IMR-90 (cell line): ENCODE data around the gene CPOX. TPM values are rescaled to one million over a fixed set of nuclear protein-coding genes. Genes with fewer than 3 reads are reported as not detected.

Source experiments
- ATAC-seq: fragments of 200-7000 bp; cut with Tn5 transposase; 2 replicates; pipeline ENCODE4 v1.9.1; 2020; ENCODE audit warnings: low read depth, mild to moderate bottlenecking, moderate library complexity
- BruUV-seq: library from RNA; stranded (reverse); fragments of 400-500 nt; replicated peaks from 2 replicates; lab custom pipeline; 2021; lab: Mats Ljungman, UMichigan
- CTCF ChIA-PET: fragments of 300-600 bp; formaldehyde crosslinking; extraction: SDS; loops from one replicate; lab custom pipeline; 2021; ENCODE audit warnings: antibody characterized with exemption; lab: Yijun Ruan, JAX
- POLR2A ChIA-PET: fragments of 300-600 bp; sonication (Branson Sonifier 250); formaldehyde crosslinking; loops from one replicate; lab custom pipeline; 2022; ENCODE audit warnings: antibody characterized with exemption; ENCODE audit not compliant: unreplicated experiment; lab: Charles Lee
- DNase-seq: peaks from one replicate; pipeline ENCODE4 v3.0.0; 2013
- H2AFZ ChIP-seq: replicated peaks from 2 replicates; pipeline ENCODE3; 2013; ENCODE audit warnings: low read length, mild to moderate bottlenecking; ENCODE audit not compliant: poor library complexity
- H2AK5ac ChIP-seq: 2 replicates; pipeline ENCODE4 v1.6.1; 2013; ENCODE audit warnings: low read depth, low read length, inconsistent platforms
- H2AK9ac ChIP-seq: replicated peaks from 2 replicates; pipeline ENCODE3; 2013; ENCODE audit warnings: mild to moderate bottlenecking, low read depth, low read length, moderate library complexity; ENCODE audit not compliant: poor library complexity
- H2BK120ac ChIP-seq: 2 replicates; pipeline ENCODE4 v1.6.1; 2013; ENCODE audit warnings: low read depth, low read length, inconsistent platforms
- H2BK15ac ChIP-seq: 3 replicates; pipeline ENCODE4 v1.6.1; 2013; ENCODE audit warnings: low read depth, low read length, inconsistent platforms
- H2BK20ac ChIP-seq: 2 replicates; pipeline ENCODE4 v1.6.1; 2013; ENCODE audit warnings: low read depth, mild to moderate bottlenecking, inconsistent platforms, low read length, moderate library complexity
- H2BK5ac ChIP-seq: 2 replicates; pipeline ENCODE4 v1.6.1; 2013; ENCODE audit warnings: mild to moderate bottlenecking, low read depth, low read length, inconsistent platforms; ENCODE audit not compliant: poor library complexity, severe bottlenecking
- H3K14ac ChIP-seq: replicated peaks from 2 replicates; pipeline ENCODE4 v1.6.1; 2013; ENCODE audit warnings: low read depth, low read length, inconsistent platforms
- H3K18ac ChIP-seq: 2 replicates; pipeline ENCODE4 v1.6.1; 2013; ENCODE audit warnings: low read depth, low read length, control low read depth
- H3K23ac ChIP-seq: 2 replicates; pipeline ENCODE4 v1.6.1; 2013; ENCODE audit warnings: low read depth, low read length, inconsistent platforms
- H3K27ac ChIP-seq: 2 replicates; pipeline ENCODE4 v1.5.1; 2013; ENCODE audit warnings: mild to moderate bottlenecking, control low read depth, low read length; ENCODE audit not compliant: insufficient read depth
- H3K27me3 ChIP-seq: 2 replicates; pipeline ENCODE4 v1.6.1; 2013; ENCODE audit warnings: low read length; ENCODE audit not compliant: control insufficient read depth, insufficient read depth
- H3K36me3 ChIP-seq: 2 replicates; pipeline ENCODE4 v1.6.1; 2013; ENCODE audit warnings: low read length, mixed read lengths; ENCODE audit not compliant: control insufficient read depth, insufficient read depth
- H3K4ac ChIP-seq: 2 replicates; pipeline ENCODE4 v1.6.1; 2013; ENCODE audit warnings: low read depth, low read length, inconsistent platforms
- H3K4me1 ChIP-seq: 2 replicates; pipeline ENCODE4 v1.6.1; 2013; ENCODE audit warnings: low read length, mixed read lengths; ENCODE audit not compliant: control insufficient read depth, insufficient read depth
- H3K4me2 ChIP-seq: 2 replicates; pipeline ENCODE4 v1.6.1; 2013; ENCODE audit warnings: low read depth, mild to moderate bottlenecking, control low read depth, low read length, moderate library complexity
- H3K4me3 ChIP-seq: 2 replicates; pipeline ENCODE4 v1.5.1; 2013; ENCODE audit warnings: low read depth, mild to moderate bottlenecking, control low read depth, low read length, moderate library complexity; ENCODE audit not compliant: insufficient read depth
- H3K56ac ChIP-seq: 2 replicates; pipeline ENCODE4 v1.6.1; 2013; ENCODE audit warnings: low read length, inconsistent platforms; ENCODE audit not compliant: insufficient read depth; ENCODE audit errors: extremely low read depth
- H3K79me1 ChIP-seq, 2 experiments: 2 replicates each; pipeline ENCODE4 v1.6.1; 2013; ENCODE audit warnings: low read length in 2 of 2, inconsistent platforms in 1 of 2, low read depth in 1 of 2
- H3K9ac ChIP-seq: 2 replicates; pipeline ENCODE4 v1.6.1; 2013; ENCODE audit warnings: low read depth, low read length, control low read depth
- H3K9me1 ChIP-seq: 2 replicates; pipeline ENCODE4 v1.6.1; 2013; ENCODE audit warnings: low read length, inconsistent platforms; ENCODE audit not compliant: insufficient read depth
- H3K9me3 ChIP-seq: 2 replicates; pipeline ENCODE4 v1.6.1; 2013; ENCODE audit warnings: low read length; ENCODE audit not compliant: control insufficient read depth, insufficient read depth
- H4K20me1 ChIP-seq: 2 replicates; pipeline ENCODE4 v1.6.1; 2013; ENCODE audit warnings: low read length, inconsistent platforms; ENCODE audit not compliant: insufficient read depth
- H4K5ac ChIP-seq: 2 replicates; pipeline ENCODE4 v1.6.1; 2013; ENCODE audit warnings: mild to moderate bottlenecking, low read depth, low read length, control low read depth
- H4K8ac ChIP-seq, 2 experiments: 2 replicates each; pipeline ENCODE4 v1.6.1; 2013; ENCODE audit warnings: low read depth in 2 of 2, low read length in 2 of 2, control low read depth in 1 of 2, inconsistent platforms in 1 of 2
- H4K91ac ChIP-seq: 2 replicates; pipeline ENCODE4 v1.6.1; 2013; ENCODE audit warnings: low read depth, low read length, inconsistent platforms; ENCODE audit not compliant: insufficient read depth
- BHLHE40 ChIP-seq: fragments of 150-350 bp; IDR thresholded peaks from 2 replicates; pipeline ENCODE4 v1.6.1; 2016; ENCODE audit warnings: mild to moderate bottlenecking, low read depth, low read length
- CHD1 ChIP-seq: IDR thresholded peaks from 2 replicates; pipeline ENCODE4 v1.6.1; 2012; ENCODE audit warnings: low read depth, low read length, improper control_type of control experiment
- CTCF ChIP-seq: conservative IDR thresholded peaks from 2 replicates; pipeline ENCODE4 v1.5.1; 2012; ENCODE audit warnings: mild to moderate bottlenecking, low read depth, low read length, improper control_type of control experiment
- ELK1 ChIP-seq: fragments of 150-350 bp; IDR thresholded peaks from 2 replicates; pipeline ENCODE4 v1.6.1; 2016; ENCODE audit warnings: low read depth, mild to moderate bottlenecking, low read length, moderate library complexity, borderline replicate concordance
- MAZ ChIP-seq: IDR thresholded peaks from 2 replicates; pipeline ENCODE4 v1.6.1; 2012; ENCODE audit warnings: low read depth, mild to moderate bottlenecking, low read length, improper control_type of control experiment, moderate library complexity, borderline replicate concordance
- RAD21 ChIP-seq: IDR thresholded peaks from 2 replicates; pipeline ENCODE4 v1.6.1; 2012; ENCODE audit warnings: low read length, improper control_type of control experiment
- SMC3 ChIP-seq: fragments of 150-350 bp; IDR thresholded peaks from 2 replicates; pipeline ENCODE4 v1.6.1; 2016; ENCODE audit warnings: low read depth, mild to moderate bottlenecking, antibody characterized with exemption, low read length, moderate library complexity
- WGBS, 2 experiments: methylation state at CpG; one replicate each; pipeline versions ENCODE4 v1.1.5 to v1.1.7; 2013; ENCODE audit warnings: missing lambda C conversion rate in 2 of 2; ENCODE audit not compliant: insufficient read length in 1 of 2; ENCODE audit errors: extremely low coverage in 2 of 2; 5-methylcytosine and 5-hydroxymethylcytosine counted together
- dilution Hi-C: fragments of 300-500 bp; cut with HindIII; formaldehyde crosslinking; loops from one replicate; pipeline ENCODE4 v1.14.3; 2018; ENCODE audit warnings: low sequenced_read_pairs; ENCODE audit not compliant: unreplicated experiment
- in situ Hi-C: fragments of 300-500 bp; cut with MboI; formaldehyde crosslinking; loops from 3 replicates; pipeline ENCODE4 v1.14.3; 2019; ENCODE audit warnings: low sequenced_read_pairs, inconsistent platforms, mixed read lengths
- intact Hi-C: fragments of 100-400 bp; cut with micrococcal nuclease; formaldehyde crosslinking; loops from 2 replicates; pipeline ENCODE4 v1.10.0; 2022
- polyA plus RNA-seq, 3 experiments: library from polyadenylated mRNA; depleted of rRNA; stranded (reverse); fragments of >200 nt; gene quantifications; 2 replicates each; pipeline ENCODE4 v1.2.3, GENCODE V29; 2012; ENCODE audit warnings: low replicate concordance in 1 of 3
- total RNA-seq: library from RNA; depleted of rRNA; stranded (reverse); fragments of >200 nt; gene quantifications from 2 replicates; pipeline ENCODE4 v1.2.3, GENCODE V29; 2012

CPOX gene
- total and polyA plus RNA-seq, 2 of the 4 experiments (the other 2 are of a cell fraction) = 14.5 to 19.4 TPM

- Histone ChIP-seq H3K27me3 (no peaks in the 10 kb centered on the region), H2AK5ac (no peak overlapping the region), H4K8ac (no peak overlapping the region), H4K91ac (no peak overlapping the region), H3K4me1 (peaks cover 2% of the 10 kb centered on the region; the same call in 1 of the 2 replicates), H3K4me3 (no peak overlapping the region), H3K4ac (no peak overlapping the region), H2AFZ (no peak overlapping the region), H3K9me1 (no peaks in the 10 kb centered on the region), H3K79me1 (no peaks in the 10 kb centered on the region), H3K36me3 (peaks cover 2% of the 10 kb centered on the region; the same call in 1 of the 2 replicates), H3K9ac (no peak overlapping the region; the same call in 1 of the 2 replicates), H3K14ac (no peak overlapping the region), H4K20me1 (no peaks in the 10 kb centered on the region), H2BK5ac (no peak overlapping the region), H3K23ac (no peak overlapping the region), H3K56ac (no peak overlapping the region), H4K5ac (no peak overlapping the region), H2BK20ac (no peak overlapping the region), H3K18ac (no peak overlapping the region), H2BK15ac (no peak overlapping the region), H2BK120ac (no peak overlapping the region), H2AK9ac (no peak overlapping the region), H3K4me2 (no peak overlapping the region; the same call in 1 of the 2 replicates), H3K27ac (no peak overlapping the region), H3K9me3 (no peaks in the 10 kb centered on the region)
- dilution Hi-C loops = no loop called here
- in situ Hi-C loops = loop anchor here (10.0 to 25.0 kb wide), 2 partner anchors 236 to 538 kb away; partner anchors contain the start of gene GABRR3
- ATAC-seq (peak; percentile 46), DNase-seq (peak; percentile 33)
- 17% methylated on average over 1 of the region's 2 CpGs; no CpG with 5 or more reads in 1 of the 2 experiments for WGBS, 2 experiments
- no TSS peak for BruUV-seq
- POLR2A ChIA-PET = no interaction called here
- TF ChIP-seq BHLHE40 = no peak
- no peak for TF ChIP-seq ELK1
- peak; percentile 51 for TF ChIP-seq CTCF
- TF ChIP-seq RAD21 = peak; percentile 37
- TF ChIP-seq SMC3 = peak; percentile 23; the same call in 1 of the 2 replicates
- TF ChIP-seq MAZ = no peak
- no peak for TF ChIP-seq CHD1
- CTCF ChIA-PET = no interaction called here
- intact Hi-C loops = loop anchor here (1.0 to 5.0 kb wide), 2 partner anchors 239 to 536 kb away; partner anchors contain the start of gene GABRR3
Observed at GRCh38 chr3:98573181-98573728, 20.2 kb downstream of the CPOX start.
